Naive thymus-derived CD8-positive, alpha-beta T cell (primary cell): ENCODE measurements around the gene KIAA1755. TPM values are rescaled to one million over a fixed set of nuclear protein-coding genes. Genes with fewer than 3 reads are reported as not detected.

Experiments
- ATAC-seq, 2 donors: fragments of 150-1000 bp; cut with Tn5 transposase in 1 of 2; sonication (Bioruptor Pico), chemical (Tn5 transposase) in 1 of 2; 1 replicate in 1 of 2; 2 replicates in 1 of 2; pipeline ENCODE4 v1.10.0; 2021; ENCODE audit warnings: mild to moderate bottlenecking in 2 of 2, moderate library complexity in 2 of 2
- POLR2A ChIA-PET: fragments of 350-600 bp; sonication (Branson Sonifier 250); formaldehyde crosslinking; loops from one replicate; lab custom pipeline; 2021; ENCODE audit warnings: antibody characterized with exemption; lab: Charles Lee
- DNase-seq, 10 donors: peaks; one replicate each; pipeline versions ENCODE4 v3.0.0 to v3.0.0-alpha.2; 2020 to 2022
- H3K27ac Mint-ChIP-seq, 10 donors: one replicate each; pipeline ENCODE4 v1.8.0; 2020 to 2022; ENCODE audit warnings: mild to moderate bottlenecking in 10 of 10, mixed read lengths in 10 of 10, moderate library complexity in 4 of 10, inconsistent platforms in 1 of 10
- H3K27me3 Mint-ChIP-seq, 5 donors: one replicate each; pipeline ENCODE4 v1.8.0; 2021 to 2022; ENCODE audit warnings: mixed read lengths in 5 of 5
- H3K36me3 Mint-ChIP-seq, 3 donors: one replicate each; pipeline ENCODE4 v1.8.0; 2020 to 2022; ENCODE audit warnings: mixed read lengths in 3 of 3, mild to moderate bottlenecking in 2 of 3, inconsistent platforms in 1 of 3
- H3K4me1 Mint-ChIP-seq, 4 donors: one replicate each; pipeline ENCODE4 v1.8.0; 2021 to 2022; ENCODE audit warnings: mixed read lengths in 4 of 4
- H3K4me3 Mint-ChIP-seq, 10 donors: one replicate each; pipeline ENCODE4 v1.8.0; 2020 to 2022; ENCODE audit warnings: mild to moderate bottlenecking in 10 of 10, mixed read lengths in 10 of 10, moderate library complexity in 6 of 10, inconsistent platforms in 1 of 10
- H3K9me3 Mint-ChIP-seq, 9 donors: one replicate each; pipeline ENCODE4 v1.8.0; 2020 to 2022; ENCODE audit warnings: mixed read lengths in 9 of 9, mild to moderate bottlenecking in 3 of 9, inconsistent platforms in 1 of 9, moderate library complexity in 1 of 9
- polyA plus RNA-seq, 3 donors: library from polyadenylated mRNA; unstranded; fragments of 300-500 nt; fragmentation: Illumina TruSeq; gene quantifications; one replicate each; pipeline ENCODE4 v1.2.3, GENCODE V29; 2021
- total RNA-seq, 8 experiments: library from RNA in 2 of 8; stranded (reverse) in 2 of 8; gene quantifications; one replicate each; pipeline ENCODE4 v1.2.3 and lab custom pipeline; 2021 to 2026

The KIAA1755 gene
- total and polyA plus RNA-seq, 5 experiments from 2014 or later: not detected

DNA sequence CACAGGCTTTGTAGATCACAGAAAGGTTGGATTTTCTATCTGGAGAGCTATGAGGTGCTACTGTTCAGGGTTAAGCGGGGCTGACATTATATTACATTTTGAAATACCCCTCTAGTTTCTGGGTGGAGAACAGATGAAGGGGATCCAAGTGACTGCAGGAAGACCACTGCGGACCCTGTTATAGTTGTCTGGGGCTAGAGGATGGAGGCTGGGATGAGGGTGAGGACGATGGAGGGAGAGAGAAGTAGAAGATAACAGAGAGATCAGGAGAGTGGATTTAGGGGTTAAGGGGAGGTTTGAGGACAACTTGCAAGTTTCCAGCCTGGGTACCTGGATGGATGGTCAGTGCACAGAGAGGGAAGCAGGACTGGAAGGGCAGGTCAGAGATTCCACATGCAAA lies 52.0 kb downstream of the KIAA1755 start:
- H3K27me3 Mint-ChIP-seq: peaks cover 0 to 22% (median 11%) of the 10 kb centered on the region in 5 donors
- no peaks in the 10 kb centered on the region for H3K36me3 Mint-ChIP-seq
- H3K4me1 Mint-ChIP-seq: no peaks in the 10 kb centered on the region
- H3K27ac Mint-ChIP-seq: no peak overlapping the region
- POLR2A ChIA-PET: no interaction called here
- H3K9me3 Mint-ChIP-seq: no peaks in the 10 kb centered on the region
- ATAC-seq (no peak), DNase-seq (no peak)
- no peak overlapping the region for H3K4me3 Mint-ChIP-seq

DNA sequence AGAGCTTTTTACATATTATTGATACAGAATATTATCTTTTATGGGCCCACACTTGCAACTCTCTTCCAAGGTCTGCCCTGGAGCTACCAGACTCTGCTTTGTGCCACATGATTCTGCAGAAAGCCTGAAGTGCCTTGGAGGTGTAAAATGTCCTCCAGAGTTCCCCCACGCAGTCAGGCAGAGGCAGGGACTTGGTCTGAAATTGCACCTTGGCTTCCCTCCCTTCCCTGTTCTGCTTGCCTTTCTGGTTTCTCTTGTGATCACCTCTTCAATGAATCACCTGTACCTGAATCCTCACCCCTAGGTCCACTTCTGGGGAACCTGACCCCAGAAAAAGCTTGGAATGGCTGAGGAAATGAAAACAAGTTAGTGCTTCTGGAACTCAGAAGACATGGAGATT lies 52.4 kb downstream of the KIAA1755 start:
- H3K9me3 Mint-ChIP-seq: no peaks in the 10 kb centered on the region
- H3K4me3 Mint-ChIP-seq: no peak overlapping the region
- H3K4me1 Mint-ChIP-seq: no peaks in the 10 kb centered on the region
- no peak for ATAC-seq
- H3K36me3 Mint-ChIP-seq: no peaks in the 10 kb centered on the region
- H3K27ac Mint-ChIP-seq: no peak overlapping the region
- POLR2A ChIA-PET: no interaction called here
- no peak for DNase-seq
- peaks cover 0 to 22% (median 11%) of the 10 kb centered on the region in 5 donors for H3K27me3 Mint-ChIP-seq

DNA sequence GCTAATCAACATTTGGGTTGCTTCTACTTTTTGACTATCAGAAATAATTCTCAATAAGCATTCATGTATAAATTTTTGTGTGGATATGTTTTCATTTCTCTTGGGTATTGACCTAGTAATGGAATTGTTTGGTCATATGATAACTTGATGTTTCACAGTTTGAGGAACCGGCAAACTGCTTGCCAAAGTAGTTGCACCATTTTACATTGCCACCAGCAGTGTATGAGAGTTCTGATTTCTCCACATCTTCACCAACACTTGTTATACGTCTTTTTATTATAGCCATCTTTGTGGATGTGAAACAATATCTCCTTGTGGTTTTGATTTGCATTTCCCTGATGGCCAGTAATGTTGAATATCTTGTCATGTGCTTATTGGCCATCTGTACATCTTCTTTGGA lies 52.9 kb downstream of the KIAA1755 start:
- DNase-seq (no peak), ATAC-seq (no peak)
- Mint-ChIP-seq H3K27ac (no peak overlapping the region), H3K4me3 (no peak overlapping the region), H3K9me3 (no peaks in the 10 kb centered on the region), H3K36me3 (no peaks in the 10 kb centered on the region), H3K27me3 (peaks cover 0 to 22% (median 11%) of the 10 kb centered on the region in 5 donors), H3K4me1 (no peaks in the 10 kb centered on the region)
- POLR2A ChIA-PET: no interaction called here

DNA sequence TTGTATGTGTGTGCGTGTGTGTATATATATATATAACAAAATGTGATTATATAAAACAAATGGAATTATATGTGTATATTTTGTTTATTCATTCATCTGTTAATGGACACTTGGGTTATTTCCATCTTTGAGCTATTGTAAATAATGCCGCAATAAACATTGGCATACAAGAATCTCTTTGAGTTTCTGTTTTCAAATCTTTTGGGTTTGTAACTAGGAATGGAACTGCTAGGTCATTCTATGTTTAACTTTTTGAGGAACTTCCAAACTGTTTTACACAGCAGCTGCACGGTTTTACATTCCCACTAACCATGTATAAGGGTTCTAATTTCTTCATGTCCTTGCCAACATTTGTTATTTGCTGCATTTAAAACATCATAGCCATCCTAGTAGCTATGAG lies 55.5 kb downstream of the KIAA1755 start:
- no peak overlapping the region for H3K4me3 Mint-ChIP-seq
- no peaks in the 10 kb centered on the region for H3K4me1 Mint-ChIP-seq
- ATAC-seq: no peak
- peaks cover 0 to 21% (median 11%) of the 10 kb centered on the region in 5 donors for H3K27me3 Mint-ChIP-seq
- no peaks in the 10 kb centered on the region for H3K9me3 Mint-ChIP-seq
- no peak overlapping the region for H3K27ac Mint-ChIP-seq
- H3K36me3 Mint-ChIP-seq: no peaks in the 10 kb centered on the region
- DNase-seq: no peak
- POLR2A ChIA-PET: no interaction called here

DNA sequence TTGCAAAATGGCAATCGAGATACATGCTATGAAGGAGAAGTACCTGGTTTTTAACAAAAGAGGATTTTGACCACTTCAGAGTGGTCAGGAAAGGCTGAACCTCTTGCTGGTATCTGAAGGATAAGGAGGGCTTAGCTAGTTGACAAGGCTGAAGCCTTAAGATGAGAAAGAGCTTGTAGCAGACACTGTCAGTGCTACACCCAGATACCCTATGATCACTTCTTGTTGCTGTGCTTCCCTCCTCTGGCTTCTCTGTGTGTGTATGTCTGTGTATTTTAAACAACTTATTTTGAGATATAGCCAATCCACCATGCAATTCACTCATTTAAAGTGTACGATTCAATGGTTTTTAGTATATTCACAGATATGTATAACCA lies 56.6 kb downstream of the KIAA1755 start:
- DNase-seq (no peak), ATAC-seq (no peak)
- POLR2A ChIA-PET: no interaction called here
- Mint-ChIP-seq H3K27me3 (peaks cover 0 to 13% (median 11%) of the 10 kb centered on the region in 5 donors), H3K27ac (no peak overlapping the region), H3K4me3 (no peak overlapping the region), H3K4me1 (no peaks in the 10 kb centered on the region), H3K9me3 (no peaks in the 10 kb centered on the region), H3K36me3 (no peaks in the 10 kb centered on the region)

DNA sequence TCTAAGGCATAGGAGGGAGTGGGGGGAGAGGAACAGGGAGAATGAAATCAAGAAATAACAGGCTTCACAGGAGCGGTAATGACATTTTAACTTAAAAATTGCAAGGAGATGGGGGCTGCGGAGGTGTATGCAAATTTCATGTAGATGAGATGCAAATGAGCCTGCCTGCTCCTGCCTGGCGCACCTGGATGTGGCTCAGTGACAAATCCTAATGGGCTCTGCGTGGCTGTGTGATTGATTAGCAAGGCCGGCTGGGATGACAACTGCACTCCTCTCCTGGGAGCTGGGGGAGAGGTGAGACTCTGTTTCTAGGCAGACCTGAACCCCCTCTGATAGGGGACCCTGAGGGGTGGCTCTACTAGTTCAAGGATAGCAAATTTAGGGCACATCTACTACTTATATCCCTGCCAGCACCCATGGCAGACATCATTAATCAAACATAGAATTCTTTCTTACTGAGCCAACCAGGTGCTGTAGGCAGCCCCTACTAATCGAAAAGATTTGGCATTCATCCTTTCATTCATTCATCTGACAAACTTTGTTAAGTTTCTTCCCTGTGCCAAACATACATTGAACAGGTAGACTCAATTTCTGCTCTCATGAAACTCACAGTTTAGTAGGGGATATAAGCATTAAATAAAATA lies 57.1 kb downstream of the KIAA1755 start:
- Mint-ChIP-seq H3K36me3 (no peaks in the 10 kb centered on the region), H3K9me3 (no peaks in the 10 kb centered on the region), H3K4me3 (no peak overlapping the region), H3K27ac (no peak overlapping the region), H3K27me3 (peaks cover 0 to 12% (median 7%) of the 10 kb centered on the region in 5 donors), H3K4me1 (no peaks in the 10 kb centered on the region)
- POLR2A ChIA-PET: no interaction called here
- no peak for DNase-seq
- ATAC-seq: no peak

DNA sequence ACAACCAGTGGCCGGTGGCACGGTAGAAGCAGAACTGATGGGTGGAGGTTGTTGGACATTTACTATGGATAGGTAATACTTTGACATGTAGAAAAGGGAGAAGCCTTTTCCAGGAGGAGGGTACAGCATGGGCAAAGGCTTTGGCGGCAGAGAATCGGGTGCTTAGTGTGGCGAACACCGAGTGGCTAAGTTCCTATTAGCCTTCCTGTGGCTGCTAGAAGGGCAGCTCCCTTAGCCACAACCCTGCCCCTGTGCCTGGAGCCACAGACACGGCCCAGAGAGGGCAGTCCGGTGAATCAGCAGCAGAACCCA lies 57.6 kb downstream of the KIAA1755 start:
- no peak overlapping the region for H3K4me3 Mint-ChIP-seq
- no peak overlapping the region for H3K27ac Mint-ChIP-seq
- no peak for ATAC-seq
- peaks cover 0 to 14% (median 4%) of the 10 kb centered on the region in 5 donors for H3K27me3 Mint-ChIP-seq
- POLR2A ChIA-PET: no interaction called here
- no peaks in the 10 kb centered on the region for H3K4me1 Mint-ChIP-seq
- no peak for DNase-seq
- no peaks in the 10 kb centered on the region for H3K9me3 Mint-ChIP-seq
- H3K36me3 Mint-ChIP-seq: no peaks in the 10 kb centered on the region

DNA sequence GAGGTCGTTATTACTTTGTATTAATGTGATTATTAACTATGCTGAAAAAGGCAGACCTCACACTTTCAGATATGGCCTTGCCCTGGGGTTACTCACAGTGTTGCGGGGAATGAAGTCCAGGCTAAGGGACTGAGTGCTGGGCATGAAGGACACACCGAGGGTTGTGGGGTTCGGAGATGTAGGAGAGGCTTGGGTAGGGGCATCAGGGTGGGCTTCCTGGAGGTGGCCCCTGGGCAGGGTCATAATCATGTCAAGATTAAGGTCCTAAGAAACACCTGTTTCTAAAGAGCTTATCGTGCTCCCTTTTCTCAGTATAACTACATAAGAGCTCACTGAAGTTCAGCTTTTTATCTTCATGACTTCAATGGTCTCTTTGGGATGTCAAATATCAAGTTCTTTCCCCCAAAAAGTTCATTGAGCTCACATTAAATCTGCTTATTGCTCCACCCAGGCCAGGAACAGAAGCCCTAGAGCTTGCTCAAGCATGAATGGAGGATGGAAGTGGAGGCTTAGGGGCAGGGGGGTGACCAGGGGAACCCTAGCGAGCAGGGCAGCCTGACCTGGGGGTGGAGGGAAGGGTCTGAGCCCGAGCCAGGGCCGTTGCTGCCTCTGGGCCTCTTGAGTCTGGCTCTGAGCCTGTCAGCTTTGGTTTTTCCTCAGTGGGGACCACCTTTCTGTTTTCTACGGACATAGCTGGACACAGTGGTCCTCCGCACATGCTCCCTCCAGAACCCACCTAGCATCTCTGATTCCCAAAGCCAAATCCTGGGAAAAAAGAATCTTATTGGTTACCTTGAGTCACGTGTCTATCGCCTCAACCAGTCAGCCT lies 58.2 kb downstream of the KIAA1755 start:
- no peaks in the 10 kb centered on the region for H3K4me1 Mint-ChIP-seq
- POLR2A ChIA-PET: no interaction called here
- H3K9me3 Mint-ChIP-seq: no peaks in the 10 kb centered on the region
- no peaks in the 10 kb centered on the region for H3K36me3 Mint-ChIP-seq
- DNase-seq (no peak), ATAC-seq (no peak)
- no peak overlapping the region for H3K4me3 Mint-ChIP-seq
- H3K27ac Mint-ChIP-seq: peak overlapping the region in 1 of 10 donors; percentile 79
- peaks cover 0 to 11% (median 4%) of the 10 kb centered on the region in 5 donors for H3K27me3 Mint-ChIP-seq

DNA sequence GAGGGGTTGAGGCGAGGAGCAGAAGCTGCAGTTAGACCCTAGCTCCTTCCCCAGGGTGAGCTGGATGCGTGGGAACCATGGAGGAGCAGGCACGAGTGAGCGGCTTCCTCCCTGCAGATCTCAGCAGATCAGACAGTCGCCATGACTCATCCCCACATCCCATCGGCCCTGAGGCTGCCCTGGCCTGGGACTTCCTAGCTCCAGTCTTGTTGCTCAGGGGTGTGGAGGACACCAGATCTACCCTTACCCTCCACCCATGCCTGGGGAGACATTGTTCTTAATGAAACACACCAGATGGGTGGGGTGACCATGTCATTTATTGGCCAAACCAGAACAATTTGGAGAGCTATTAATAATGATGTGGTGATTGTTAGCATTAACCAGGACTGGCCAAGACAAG lies 59.2 kb downstream of the KIAA1755 start:
- no peaks in the 10 kb centered on the region for H3K4me1 Mint-ChIP-seq
- H3K36me3 Mint-ChIP-seq: no peaks in the 10 kb centered on the region
- peaks cover 0 to 15% (median 6%) of the 10 kb centered on the region in 5 donors for H3K27me3 Mint-ChIP-seq
- no peaks in the 10 kb centered on the region for H3K9me3 Mint-ChIP-seq
- no peak overlapping the region for H3K27ac Mint-ChIP-seq
- POLR2A ChIA-PET: no interaction called here
- DNase-seq (no peak), ATAC-seq (no peak)
- H3K4me3 Mint-ChIP-seq: no peak overlapping the region

DNA sequence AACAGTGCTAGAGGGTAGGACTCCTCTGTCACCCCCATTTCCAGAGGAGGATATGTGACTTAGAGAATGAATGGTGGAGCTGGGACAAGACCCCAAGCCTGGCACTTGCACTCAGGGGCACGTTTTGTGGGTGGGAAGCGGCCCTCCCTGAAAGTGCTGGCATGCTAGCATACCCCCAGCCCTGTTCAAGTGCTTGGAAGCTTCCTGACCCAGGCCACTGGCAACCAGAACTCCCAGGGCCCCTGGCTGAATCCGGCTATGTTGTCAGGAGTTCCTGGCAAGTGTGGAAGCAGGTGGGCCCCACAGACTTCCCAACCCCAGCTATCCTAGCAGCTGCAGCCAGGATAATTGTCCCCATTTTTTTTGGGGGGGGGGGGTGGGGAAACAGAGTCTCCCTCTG lies 59.9 kb downstream of the KIAA1755 start:
- H3K9me3 Mint-ChIP-seq: no peaks in the 10 kb centered on the region
- no peaks in the 10 kb centered on the region for H3K4me1 Mint-ChIP-seq
- no peaks in the 10 kb centered on the region for H3K36me3 Mint-ChIP-seq
- H3K27ac Mint-ChIP-seq: no peak overlapping the region
- POLR2A ChIA-PET: no interaction called here
- ATAC-seq (no peak), DNase-seq (no peak)
- H3K27me3 Mint-ChIP-seq: peaks cover 3 to 15% (median 5%) of the 10 kb centered on the region in 5 donors
- H3K4me3 Mint-ChIP-seq: no peak overlapping the region

DNA sequence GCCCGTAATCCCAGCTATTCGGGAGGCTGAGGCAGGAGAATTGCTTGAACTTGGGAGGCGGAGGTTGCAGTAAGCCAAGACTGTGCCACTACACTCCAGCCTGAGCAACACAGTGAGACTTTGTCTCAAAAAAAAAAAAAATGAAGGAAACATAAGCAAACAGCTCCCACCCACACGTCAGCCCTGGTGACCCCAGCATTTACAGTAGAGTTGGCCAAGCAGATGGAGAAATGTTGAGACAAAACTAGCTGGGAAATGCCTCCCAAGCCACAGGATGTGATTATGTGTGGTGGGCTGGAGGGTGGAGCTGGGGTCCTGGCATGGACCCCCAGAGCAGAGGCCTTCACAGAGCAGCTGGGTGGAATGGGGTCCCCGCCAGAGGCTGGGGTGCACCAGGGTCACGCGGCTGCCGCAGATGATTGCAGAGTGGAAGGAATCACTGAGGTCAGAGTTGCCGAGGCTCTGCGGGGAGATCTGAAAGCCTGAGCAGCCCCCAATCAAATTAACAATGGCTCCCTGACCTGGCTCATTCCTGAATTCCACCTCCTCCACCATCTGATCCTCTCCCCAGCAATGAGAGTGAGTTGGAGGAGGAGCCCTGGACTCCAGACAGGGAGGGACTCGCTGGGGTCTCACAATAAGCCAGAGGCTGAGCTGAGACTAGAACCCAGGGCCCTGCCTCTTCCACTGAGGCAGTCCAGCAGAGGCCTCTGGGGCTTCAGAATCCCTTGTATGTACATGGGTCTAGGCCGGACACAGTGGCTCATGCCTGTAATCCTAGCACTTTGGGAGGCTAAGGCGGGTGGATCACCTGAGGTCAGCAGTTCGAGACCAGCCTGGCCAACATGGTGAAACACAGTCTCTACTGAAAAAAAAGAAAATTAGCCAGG lies 60.8 kb downstream of the KIAA1755 start:
- POLR2A ChIA-PET: no interaction called here
- H3K9me3 Mint-ChIP-seq: peaks cover 0 to 2% (median 0%) of the 10 kb centered on the region in 9 donors
- no peak for DNase-seq
- peaks cover 3 to 19% (median 10%) of the 10 kb centered on the region in 5 donors for H3K27me3 Mint-ChIP-seq
- H3K4me3 Mint-ChIP-seq: no peak overlapping the region
- H3K36me3 Mint-ChIP-seq: no peaks in the 10 kb centered on the region
- no peak for ATAC-seq
- no peaks in the 10 kb centered on the region for H3K4me1 Mint-ChIP-seq
- peak overlapping the region in 1 of 10 donors; percentile 63 for H3K27ac Mint-ChIP-seq

DNA sequence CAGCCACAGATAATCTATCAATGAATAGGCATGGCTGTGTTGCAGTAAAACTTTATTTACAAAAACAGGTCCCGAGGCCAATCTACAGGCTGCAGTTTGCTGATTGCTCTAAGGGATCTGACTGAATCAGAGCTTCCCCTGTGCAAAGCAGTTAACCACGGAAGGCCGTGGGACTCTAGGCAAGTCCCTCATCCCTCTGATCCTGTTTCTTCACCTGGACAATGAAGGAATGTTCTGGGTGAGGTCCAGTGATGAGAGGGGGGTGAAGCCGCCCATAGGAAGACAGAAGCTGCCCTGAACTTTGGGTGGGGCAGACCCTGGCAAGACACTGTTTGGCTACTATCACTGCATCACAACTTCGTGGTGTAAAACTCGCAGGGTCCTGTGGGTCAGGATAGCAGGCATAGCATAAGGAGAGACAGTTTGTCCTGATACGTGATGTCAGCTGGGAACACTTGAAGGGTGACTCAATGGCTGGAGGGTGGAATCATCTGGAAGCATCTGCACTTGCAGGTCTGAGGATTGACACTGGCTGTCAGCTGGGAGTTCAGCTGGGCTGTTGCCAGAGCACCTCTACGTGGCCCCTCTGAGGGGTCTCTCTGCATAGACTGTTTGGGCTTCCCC lies 62.2 kb downstream of the KIAA1755 start:
- Mint-ChIP-seq H3K9me3 (peaks cover 0 to 9% (median 1%) of the 10 kb centered on the region in 9 donors), H3K4me1 (no peaks in the 10 kb centered on the region), H3K36me3 (no peaks in the 10 kb centered on the region), H3K27me3 (peaks cover 3 to 19% (median 10%) of the 10 kb centered on the region in 5 donors), H3K4me3 (no peak overlapping the region), H3K27ac (peak overlapping the region in 1 of 10 donors; percentile 74)
- no peak for DNase-seq
- POLR2A ChIA-PET: no interaction called here
- no peak for ATAC-seq
